NK-92 (cell line): ENCODE data around the gene PPP1R8.
"Not testable (repeated sequence)": the region's sequence is repeated elsewhere in the genome, so short reads cannot be mapped to it uniquely, and the experiment has no call there.

ENCODE experiments used
- DNase-seq: peaks from one replicate; lab custom pipeline; 2025; ENCODE audit not compliant: unreplicated experiment; lab: John Stamatoyannopoulos, UW

The PPP1R8 gene

DNA sequence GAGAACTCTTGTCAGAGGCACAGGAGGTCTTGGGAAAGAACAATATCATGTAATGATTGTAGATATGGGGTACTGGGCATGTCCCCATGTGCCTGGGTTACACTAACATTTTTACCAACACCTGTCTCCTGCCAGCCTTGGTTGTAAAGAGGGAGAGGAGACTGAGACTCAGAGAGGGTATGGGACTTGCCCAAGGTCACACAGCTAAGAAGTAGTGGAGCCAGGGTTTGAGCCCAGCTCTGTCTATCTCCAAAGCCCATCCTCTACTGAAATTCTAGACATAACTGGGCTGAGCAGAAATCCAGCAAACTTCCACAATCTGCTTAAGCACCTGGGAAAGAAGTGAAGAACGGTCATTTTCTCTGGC is 39.1 kb downstream of the PPP1R8 start:
- no peak for DNase-seq

DNA sequence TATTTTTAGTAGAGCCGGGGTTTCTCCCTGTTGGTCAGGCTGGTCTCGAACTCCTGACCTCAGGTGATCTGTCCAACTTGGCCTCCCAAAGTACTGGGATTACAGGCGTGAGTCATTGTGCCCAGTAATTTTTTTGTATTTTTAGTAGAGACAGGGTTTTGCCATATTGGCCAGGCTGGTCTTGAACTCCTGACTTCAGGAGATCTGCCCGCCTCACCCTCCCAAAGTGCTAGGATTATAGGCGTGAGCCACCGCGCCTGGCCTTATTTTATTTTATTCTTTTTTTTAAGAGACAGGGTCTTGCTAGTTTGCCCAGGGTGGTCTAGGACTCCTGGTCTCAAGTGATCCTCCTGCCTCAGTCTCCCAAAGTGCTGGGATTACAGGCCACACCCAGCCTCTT is 40.5 kb downstream of the PPP1R8 start:
- not testable (repeated sequence) for DNase-seq

DNA sequence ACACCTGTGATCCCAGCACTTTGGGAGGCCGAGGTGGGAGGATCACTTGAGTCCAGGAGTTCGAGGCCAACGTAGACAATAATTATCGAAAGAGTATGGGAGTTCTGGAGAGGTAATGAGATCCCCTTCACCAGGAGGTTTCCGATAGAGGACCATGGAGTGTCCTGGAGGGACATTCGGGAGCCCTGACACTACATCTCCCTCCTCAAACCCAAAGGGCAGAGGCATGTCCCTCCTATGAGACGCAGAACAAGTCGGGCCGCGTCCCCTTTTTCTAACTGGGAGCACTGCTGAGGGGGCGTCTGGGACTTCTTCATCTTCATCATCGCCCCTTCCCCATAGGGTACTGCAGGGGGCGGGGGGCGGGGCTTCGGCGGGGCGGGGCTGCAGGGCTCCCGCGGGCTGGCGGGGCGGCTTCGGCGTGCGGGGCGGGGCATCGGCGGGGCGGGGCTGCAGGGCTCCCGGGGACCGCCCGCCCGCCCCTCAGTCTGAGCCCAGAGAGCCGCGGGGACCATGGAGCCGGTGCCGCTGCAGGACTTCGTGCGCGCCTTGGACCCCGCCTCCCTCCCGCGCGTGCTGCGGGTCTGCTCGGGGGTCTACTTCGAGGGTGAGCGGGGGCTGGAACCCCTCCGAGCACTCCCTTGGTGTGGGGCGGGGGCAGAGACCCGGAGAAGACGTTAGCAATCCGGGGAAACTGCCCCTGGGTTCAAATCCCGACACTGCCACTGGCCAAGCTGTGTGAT is 41.6 kb downstream of the PPP1R8 start, which contains the start of gene THEMIS2:
Gene THEMIS2 (plus strand): TSS at position 486 of the 743 bp plus-strand sequence. CDS start 28 bp downstream, at position 514.
- DNase-seq, result no peak

DNA sequence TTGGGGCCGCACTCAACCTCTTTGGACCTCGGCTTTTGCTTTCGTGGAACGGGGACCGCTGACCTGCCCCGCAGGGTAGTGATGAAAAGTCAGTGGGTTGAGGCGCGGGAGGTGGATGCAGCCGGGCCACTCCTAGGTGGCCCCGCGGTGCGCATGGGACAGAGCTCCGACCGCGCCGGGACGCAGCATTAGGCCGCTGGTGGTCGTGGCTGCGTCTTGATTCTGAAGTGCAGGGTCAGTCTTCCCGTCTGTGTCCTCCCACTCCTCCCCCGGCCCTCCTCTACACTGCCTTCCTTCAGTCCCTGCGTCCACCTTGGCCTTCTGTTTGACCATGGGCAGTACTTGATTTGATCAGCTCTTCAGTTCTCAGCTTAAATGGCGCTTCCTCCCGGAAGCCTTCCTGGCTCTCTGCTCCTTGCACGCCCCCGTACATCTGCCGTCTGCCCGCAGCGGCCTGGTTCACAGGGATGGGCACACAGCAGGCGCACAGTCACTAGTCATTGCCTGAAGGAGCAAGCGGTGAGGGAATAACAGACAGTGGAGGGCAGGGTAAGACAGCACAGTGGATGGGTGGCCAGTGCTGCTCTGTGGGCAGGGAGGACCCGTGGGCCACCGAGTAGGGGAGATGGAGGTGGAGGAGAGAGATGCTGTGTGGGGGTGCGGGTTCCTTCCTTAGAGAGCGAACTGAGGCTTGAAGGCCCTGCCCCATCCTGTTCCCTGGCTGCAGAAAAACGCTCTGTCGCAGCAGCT is 42.4 kb downstream of the PPP1R8 start:
- no peak for DNase-seq

DNA sequence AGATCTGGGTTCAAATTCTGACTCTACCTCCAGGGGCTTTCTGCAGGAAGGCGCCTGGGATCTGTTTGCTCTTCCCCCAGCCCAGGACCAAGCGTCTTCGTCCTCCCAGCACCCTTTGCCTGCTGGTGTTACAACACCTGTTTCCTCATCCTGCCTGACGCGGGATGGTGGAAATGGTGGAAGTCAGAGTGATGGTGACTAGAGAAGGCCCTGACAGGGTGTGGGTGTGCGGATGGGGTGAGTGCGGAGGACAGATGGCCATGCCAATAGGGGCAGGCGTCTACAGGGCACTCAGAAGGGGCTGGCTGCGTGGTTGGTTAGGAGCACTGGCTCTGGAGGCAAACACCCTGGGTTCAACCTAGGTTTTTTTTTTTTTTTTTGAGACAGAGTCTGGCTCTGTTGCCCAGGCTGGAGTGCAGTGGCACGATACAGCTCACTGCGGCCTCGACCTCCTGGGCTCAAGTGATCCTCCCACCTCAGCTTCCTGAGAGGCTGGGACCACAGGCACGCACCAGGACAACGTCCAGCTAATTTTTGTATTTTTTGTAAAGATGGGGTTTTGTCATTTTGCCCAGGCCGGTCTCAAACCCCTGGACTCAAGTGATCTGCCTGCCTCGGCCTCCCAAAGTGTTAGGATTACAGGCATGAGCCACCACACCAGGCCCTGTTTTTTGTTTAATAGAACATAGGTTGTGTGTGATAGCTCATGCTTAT is 43.2 kb downstream of the PPP1R8 start:
- DNase-seq, result no peak

DNA sequence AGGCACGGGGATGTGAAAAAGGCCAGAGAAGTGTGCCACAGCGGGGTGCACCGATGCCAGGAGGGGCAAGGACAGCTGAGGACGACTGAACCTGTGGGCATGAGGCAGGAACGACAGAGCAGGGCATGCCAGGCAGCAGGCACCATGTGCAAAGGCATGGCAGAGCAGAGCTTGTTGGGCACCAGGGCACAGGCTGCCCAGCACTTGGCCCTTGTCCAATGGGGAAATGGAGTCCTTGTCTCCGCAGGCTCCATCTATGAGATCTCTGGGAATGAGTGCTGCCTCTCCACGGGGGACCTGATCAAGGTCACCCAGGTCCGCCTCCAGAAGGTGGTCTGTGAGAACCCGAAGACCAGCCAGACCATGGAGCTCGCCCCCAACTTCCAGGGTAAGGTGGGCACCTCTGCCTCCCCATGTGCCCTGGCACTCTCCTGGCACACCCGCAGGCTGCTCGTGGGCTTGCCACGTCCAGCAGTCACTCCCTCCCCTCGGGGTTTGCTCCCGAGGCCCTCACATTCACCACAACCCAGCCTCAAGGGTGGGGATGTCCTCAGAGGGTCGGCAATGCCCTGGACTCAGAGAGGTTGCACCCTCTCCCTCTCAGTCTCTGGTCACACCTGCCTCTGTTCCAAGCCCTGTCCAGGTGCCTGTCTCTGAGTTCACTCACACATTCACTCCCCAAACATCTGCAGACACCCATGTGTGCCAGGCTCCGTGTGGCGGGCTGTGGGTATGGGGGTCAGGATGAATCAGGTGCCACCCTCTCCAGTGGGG is 45.9 kb downstream of the PPP1R8 start:
- DNase-seq, result no peak

DNA sequence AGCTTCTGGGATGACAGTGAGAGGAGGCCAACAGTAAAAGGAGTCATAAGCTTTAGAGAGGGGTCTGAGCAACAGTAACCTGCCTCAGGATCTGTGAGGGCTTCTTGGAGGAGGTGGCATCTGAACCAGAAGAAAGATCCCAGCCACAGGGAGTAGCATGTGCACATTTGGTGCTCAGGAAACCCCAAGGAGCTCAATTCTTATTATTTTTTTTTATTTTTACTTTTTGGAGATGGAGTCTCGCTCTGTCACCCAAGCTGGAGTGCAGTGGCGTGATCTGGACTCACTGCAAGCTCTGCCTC is 46.5 kb downstream of the PPP1R8 start:
- no peak for DNase-seq

DNA sequence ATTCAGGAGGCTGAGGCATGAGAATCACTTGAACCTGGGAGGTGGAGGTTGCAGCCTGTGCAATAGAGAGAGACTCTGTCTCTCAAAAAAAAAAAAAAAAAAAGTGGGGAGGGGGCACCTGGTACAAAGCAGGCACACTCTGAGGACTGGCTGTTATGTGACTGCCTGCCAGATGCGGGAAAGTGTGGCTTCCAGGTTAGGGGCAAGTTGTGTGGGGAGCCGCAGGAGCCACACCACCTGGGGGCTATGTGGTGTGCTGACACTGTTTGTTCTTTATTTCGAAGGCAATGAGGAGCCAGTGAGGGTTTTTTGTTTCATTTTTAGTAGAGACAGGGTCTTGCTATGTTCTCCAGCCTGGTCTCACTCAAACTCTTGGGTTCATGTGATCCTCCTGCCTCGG is 47.5 kb downstream of the PPP1R8 start:
- no peak for DNase-seq

DNA sequence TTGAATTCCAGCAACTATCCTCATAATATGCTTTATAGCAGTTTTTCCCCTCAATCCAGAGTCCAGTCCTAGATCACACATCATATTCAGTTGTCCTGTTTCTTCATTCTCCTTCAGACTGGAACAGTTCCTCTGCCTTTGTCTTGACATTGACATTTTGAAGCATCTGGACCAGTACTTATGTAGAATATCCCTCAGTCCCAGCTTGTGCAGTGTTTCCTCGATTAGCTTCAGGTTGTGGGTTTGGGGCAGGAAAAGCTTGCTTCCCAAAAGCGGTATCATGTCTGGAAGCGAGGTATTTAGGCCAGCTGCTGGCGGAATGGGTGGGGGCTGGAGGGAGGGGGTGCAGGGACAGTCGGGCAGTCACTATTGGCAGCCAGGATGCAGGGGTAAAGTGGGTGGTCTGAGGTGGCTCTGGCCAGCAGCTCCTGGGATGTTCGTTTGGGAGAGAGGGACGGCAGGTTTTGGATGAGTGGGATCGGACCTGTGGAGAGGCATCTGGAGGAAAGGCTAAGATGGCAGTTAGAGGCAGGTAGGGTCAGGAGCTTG is 48.3 kb downstream of the PPP1R8 start:
- DNase-seq, result no peak

DNA sequence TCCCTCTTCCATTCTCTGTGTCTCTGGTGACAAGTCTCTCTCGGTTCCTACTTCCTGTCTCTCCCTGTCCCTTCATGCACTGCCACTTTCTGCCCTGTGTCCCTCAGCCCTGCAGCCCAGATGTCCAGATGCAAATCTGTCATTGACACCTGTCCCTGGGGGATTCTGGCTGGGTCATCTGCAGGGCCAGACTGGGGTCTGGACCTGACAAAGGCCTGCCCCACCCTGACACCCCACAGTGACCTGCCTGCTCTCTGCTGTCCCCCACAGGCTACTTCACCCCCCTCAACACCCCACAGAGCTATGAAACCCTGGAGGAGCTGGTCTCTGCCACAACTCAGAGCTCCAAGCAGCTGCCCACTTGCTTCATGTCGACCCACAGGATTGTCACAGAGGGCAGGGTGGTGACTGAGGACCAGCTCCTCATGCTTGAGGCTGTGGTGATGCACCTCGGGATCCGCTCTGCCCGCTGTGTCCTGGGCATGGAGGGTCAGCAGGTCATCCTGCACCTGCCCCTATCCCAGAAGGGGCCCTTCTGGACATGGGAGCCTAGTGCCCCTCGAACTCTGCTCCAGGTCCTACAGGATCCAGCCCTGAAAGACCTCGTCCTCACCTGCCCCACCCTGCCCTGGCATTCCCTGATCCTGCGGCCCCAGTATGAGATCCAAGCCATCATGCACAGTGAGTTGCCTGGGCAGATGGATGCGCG is 48.9 kb downstream of the PPP1R8 start:
- DNase-seq, result no peak

DNA sequence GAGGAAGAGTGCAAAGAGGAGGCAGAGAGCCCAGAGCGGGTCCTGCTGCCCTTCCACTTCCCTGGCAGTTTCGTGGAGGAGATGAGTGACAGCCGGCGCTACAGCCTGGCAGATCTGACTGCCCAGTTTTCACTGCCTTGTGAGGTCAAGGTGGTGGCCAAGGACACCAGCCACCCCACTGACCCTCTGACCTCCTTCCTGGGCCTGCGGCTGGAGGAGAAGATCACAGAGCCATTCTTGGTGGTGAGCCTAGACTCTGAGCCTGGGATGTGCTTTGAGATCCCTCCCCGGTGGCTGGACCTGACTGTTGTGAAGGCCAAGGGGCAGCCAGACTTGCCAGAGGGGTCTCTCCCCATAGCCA is 51.9 kb downstream of the PPP1R8 start:
- DNase-seq, result no peak

DNA sequence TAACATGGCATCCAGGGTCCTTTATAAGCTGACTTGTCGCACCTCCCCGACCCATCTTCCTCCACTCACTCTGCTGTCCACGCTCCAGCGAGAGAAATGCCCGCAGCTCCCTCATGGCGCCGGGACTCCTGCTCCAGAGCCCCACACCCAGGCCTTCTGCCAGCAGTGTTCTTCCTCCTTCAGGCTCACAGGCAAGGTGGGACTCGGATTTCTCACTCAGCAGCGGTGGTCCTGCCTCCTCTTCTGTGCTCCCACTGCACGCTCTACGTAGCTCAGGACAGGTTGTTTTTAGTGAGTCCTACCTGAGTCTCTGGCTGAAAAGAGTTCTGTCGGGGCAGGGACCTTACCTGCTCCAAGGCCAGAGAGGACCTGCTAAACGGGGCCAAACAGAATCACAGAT is 53.0 kb downstream of the PPP1R8 start:
- no peak for DNase-seq

DNA sequence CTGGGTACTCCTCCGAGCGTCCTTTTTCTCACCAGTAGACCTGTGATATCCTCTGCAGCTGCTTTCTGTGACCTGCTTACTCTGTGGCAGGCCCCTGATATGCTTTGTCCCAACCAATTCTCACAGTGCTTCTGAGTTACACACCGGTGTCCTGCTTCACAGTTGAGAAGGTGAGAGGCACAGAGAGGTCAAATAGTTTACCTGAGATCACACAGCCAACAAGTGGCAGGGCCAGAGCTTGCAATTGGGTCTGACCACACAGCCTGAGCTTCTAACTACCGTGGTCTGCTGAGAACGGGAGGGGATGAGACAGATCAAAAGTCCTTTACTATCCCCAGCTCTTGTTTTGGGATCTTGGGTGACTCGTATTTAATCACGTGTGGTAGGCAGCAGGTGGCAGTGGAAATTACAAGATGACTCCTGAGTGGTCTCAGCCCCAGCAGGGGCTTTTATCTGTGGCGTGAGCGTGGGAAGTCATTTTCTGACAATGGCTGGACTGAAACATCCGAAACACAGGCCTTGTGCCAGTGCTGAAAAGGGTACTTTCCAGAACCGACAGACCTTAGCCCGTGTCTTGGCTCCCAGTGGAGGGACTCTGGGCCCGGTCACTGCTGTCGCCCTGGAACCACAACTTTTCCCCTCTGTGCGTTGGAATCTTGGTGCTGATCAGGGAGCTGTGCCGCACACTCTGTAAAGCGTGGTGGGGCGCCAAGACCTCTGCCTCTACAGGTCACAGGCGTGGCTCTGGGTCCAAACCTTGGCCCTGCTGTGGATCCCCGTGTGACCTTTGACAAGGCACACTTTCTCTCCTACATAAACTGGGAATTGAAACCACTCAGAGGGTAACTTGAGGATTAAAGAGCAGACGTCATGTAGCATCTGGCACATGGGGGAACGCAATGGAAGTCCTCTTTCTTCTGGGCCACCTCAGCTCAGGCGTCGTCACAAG is 53.7 kb downstream of the PPP1R8 start:
- DNase-seq, result no peak

DNA sequence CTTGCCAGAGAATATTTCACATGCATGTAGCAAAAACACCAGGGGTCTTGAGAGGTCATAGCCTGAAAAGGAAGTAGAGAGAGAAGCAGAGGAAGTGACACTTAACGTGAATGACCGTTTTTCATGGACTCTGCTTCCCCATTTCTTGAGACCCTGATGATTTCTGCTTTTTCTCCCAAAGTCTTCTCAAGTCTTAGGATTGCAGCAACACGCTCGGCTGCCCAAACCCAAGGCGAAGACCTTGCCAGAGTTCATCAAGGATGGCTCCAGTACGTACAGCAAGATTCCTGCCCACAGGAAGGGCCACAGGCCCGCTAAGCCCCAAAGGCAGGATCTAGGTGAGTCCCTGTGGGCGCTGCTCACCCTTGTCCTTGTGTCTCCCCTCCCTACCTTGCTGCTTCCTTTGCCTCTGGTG is 54.5 kb downstream of the PPP1R8 start:
- no peak for DNase-seq

DNA sequence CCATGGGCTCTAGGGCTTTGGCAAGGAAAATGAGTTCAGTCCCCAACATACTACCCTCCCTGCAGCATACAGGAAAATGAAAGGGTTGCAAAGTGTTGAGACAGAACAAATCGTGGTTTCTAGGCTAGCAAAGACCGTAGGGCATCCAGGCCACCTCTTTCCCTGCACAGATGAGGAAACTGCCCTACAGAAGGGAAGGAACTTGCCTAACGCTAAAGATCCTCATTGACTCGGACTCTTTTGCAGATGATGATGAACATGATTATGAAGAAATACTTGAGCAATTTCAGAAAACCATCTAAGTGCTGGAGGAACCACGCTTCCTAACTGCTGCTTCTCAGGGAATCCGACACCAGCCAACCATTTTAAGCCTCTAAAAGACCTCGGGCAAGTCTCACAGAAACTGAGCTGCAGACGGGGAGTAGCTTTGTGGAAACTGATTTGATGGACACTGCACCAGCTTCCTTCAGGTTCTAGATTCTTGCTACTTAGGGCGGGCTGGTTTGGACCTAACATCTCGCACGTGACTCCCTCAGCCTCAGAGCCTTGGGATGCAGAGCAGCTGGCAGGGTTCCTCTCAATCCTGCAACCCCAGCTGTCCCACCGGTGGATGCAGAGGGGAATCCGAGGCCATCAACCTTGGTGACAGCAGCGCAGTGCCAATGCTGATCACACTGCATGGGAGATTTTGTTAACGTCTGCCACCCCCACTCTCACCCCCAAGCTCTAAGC is 55.2 kb downstream of the PPP1R8 start:
- no peak for DNase-seq

DNA sequence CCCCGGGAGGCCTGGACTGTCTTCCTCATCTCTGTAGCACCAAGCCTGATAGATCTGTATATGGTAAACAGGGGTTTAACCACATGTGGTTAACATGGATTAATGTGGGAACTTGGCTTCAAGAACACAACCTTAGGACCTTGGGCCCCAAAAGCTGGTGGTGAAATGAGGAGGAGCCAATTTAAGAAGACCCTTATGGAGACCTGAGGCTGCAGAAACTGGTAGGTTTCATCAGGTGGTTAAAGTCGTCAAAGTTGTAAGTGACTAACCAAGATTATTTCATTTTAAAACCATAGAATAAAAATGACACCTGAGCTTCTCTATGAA is 55.7 kb downstream of the PPP1R8 start:
- DNase-seq, result no peak

DNA sequence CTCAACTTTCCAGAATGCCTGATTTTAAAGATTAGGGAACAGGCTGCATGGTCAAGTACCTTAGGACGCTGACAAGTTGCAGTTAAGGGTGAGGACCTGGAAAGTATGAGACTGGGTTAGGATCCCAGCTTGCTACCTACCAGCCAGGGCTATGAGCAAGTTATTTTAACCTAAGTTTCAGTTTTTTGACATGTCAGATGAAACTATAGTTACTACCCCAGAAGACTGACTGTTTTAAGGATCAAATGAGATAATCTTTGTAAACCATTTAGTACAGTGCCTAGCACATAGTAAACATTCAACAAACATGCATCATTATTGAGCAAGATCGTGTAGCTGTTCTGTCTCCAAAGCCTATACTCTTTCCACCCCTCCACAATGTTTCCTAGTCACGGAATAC is 56.2 kb downstream of the PPP1R8 start:
- no peak for DNase-seq

DNA sequence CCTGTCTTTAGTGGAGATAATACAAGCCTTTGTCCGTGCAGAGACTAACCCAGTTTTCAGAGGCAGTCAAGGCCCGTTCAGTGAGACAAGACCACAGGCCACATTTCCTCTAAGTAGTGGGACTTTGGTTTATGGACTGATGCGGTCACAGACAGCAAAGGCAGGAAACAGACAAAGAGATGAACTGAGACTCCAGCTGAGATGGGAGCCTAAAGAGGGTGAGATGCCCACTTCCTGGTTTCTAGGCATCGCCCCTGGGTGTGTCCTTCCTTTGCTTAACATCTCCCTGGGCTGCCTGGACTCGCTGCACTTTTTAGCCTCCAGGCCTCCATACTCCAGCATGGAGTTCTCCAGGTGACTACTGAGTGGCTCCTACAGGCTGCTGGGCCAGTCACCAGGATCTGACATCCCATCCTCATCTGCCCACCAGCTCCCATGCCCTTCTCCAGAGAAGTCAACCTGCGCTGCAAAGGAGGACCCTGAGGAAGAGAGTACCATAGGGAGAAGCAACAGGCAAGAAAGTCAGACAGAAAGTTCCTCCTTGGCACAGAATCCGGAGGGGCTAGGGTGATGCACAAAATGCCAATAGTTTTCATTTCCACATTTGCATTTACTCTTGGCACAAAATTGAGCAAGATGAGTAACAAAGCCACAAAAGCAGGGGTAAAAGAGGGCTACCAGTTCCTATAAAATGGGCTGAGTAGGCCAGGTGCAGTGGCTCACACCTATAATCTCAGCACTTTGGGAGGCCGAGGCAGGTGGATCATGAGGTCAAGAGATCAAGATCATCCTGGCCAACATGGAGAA is 56.8 kb downstream of the PPP1R8 start:
- DNase-seq, result no peak
